ENCODE data around the gene SP5.

SP5 gene

DNA sequence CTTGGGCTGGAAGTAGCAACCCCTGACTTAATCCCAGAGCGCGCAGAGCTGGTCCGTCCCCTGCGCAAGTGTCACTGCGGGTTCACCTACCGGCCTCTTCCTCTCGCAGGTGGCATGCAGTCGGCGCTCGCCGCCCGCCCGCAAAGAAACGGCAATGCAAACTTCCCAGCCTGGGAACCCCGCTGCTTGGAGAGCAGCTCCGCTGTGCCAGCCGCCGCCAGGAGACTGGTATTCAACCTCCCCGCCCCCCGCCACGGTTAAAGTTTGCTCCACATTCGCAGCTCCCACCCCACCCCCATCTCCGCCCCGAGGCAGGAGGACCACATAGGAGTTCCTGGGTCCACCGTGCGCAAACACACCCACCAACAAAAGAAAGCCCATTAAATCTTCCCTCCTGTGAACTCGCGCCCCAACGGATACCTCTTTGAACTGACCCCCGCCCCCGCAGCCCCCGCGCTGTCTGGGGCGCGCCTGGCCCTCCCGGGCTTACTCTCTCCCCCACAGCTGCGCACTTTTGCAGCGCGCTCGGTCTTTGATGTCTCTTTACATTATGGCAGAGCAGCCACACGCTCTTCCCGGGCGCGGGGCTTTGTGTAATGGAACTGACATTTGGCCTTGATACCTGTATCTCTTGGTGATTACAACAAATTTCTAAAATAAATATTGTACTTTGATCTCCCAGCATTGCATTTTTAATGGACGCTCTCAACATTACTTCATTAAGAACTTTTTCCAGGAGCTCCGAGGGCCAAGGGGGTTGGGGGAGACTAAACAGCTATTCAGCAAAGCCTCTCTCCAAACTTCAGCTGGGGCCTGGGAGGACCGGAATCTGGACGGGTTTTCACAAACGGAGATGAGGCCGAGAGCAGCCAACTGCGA lies 3.1 kb upstream of the SP5 start:
- no peak overlapping the region for H3K27ac ChIP-seq
- TF ChIP-seq, protein P1, sequence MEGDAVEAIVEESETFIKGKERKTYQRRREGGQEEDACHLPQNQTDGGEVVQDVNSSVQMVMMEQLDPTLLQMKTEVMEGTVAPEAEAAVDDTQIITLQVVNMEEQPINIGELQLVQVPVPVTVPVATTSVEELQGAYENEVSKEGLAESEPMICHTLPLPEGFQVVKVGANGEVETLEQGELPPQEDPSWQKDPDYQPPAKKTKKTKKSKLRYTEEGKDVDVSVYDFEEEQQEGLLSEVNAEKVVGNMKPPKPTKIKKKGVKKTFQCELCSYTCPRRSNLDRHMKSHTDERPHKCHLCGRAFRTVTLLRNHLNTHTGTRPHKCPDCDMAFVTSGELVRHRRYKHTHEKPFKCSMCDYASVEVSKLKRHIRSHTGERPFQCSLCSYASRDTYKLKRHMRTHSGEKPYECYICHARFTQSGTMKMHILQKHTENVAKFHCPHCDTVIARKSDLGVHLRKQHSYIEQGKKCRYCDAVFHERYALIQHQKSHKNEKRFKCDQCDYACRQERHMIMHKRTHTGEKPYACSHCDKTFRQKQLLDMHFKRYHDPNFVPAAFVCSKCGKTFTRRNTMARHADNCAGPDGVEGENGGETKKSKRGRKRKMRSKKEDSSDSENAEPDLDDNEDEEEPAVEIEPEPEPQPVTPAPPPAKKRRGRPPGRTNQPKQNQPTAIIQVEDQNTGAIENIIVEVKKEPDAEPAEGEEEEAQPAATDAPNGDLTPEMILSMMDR (conservative IDR thresholded peaks at IDR 0.05) = no peak

DNA sequence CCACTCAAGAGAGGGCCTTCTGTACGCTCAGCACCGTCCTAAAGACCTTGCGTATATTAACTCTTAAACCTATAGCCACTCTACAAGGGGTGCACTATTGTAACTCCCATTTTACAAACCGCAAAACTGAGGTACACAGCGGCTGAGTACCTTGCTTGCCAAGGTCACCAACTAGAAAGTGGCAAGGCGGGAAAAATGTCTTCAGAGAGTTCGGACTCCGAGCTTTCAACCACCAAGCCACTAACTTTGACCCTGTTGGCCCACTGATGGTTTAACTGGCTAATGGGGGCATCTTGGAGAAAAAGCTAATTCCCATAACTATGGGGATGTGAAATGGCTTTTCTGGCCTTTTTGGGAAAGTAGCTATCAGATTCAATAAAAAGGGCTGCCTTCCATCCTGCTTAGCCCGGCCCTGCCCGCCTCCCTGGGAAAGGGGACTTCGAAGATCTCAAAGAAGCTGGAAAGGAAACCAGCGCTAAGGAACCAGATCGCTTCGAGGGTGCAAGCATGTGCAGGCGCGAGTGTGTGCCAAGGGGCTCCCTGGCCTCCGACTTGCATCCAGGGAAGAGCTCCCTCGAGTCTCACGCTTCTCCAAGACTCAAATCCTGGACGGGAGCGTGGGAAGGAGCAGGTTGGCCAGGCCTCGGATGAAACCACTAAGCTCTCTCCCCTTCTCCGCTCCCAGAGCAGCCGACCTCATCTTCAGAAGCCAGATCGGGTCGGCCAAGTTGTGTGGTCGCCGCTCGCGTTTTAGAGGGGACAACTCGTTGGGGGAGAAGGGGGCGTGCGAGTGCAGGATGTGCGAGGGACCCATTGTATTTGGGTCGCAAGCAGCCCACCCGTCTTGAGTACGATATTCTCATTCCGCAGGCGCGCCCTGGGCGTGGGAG lies 2.2 kb upstream of the SP5 start:
- TF ChIP-seq, protein P1 (conservative IDR thresholded peaks at IDR 0.05) = no peak

DNA sequence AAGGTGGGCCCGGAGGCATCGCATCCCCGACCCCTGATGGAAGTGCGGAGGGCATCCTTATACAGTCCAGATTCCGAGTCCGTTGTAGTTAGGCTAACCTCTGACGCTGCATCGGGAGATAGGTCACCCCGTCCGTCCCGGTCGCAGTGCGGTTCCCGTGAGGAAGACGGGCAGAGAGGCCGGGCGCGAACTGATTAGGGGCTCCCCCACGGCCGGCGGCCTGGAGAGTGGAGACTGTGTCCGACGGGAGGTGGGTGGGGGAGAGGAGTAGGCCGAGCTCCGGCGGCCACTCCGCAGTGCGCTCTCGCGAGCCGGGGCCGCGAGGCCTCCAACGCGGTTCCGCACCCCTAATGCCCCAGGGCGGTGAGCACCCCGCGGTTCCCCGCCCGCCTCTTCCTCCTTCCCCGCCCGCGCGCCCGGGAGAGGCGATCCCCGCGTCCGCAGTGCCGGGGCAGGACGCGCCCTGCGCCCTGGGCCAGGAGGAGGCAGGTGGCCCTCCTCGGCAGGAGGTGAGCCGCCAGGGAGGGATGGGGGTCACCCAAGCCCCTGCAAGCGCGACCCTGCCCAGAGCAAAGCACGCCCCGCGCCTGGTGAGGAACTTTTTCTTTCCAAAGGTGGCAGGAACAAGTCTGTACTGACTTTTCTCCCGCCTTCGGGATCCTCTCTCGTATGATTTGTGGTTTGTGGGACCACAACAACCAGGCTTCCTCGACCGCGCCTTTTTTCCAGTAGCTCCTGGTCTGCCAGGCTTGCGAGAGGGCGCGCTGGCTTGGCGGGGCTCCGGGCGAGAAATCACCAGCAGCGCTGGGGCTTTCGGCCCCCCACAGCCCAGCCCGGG lies 1.4 kb upstream of the SP5 start:
- TF ChIP-seq, protein P1 (conservative IDR thresholded peaks at IDR 0.05) = no peak
- peak overlapping the region; percentile 60; the same call in 1 of the 2 replicates for H3K27ac ChIP-seq

More for the DNA sequence above, 2.2 kb upstream of the SP5 start:
- no peak overlapping the region for H3K27ac ChIP-seq

DNA sequence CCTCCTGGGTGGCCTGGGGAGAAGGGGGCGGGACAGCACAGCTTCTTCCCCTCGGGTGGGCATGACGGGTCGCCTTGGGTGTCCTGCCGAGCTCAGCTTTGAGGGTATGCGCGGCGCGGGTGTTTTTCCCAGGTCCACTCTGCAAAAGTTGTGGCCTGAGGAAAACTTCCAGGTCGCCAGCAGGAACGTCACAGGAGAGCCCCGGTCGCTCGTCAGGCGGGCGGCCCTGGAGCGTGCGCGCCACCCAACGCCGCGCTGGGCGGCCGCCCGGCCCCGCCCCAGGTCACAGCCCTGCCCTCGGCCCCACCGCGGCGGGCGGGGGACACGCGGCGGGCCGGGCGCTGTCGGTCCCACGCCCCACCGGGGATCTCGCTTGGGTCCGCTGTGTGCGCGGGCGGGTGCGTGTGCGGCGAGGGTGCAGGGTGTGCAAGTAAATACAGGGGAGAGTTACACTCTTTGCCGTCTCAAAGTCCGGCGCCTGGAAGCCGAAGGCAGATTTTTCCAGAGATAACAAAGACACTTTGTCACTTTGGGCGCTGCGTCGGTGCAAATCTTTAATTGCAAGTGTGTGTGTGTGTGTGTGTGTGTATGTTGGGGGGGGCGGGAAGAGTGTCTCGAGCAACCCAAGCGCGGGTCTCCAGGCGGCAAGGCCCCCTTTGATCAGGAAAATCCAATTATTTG lies 616 bp upstream of the SP5 start:
- peak overlapping the region; percentile 60 for H3K27ac ChIP-seq
- TF ChIP-seq, protein P1 (conservative IDR thresholded peaks at IDR 0.05) = no peak

DNA sequence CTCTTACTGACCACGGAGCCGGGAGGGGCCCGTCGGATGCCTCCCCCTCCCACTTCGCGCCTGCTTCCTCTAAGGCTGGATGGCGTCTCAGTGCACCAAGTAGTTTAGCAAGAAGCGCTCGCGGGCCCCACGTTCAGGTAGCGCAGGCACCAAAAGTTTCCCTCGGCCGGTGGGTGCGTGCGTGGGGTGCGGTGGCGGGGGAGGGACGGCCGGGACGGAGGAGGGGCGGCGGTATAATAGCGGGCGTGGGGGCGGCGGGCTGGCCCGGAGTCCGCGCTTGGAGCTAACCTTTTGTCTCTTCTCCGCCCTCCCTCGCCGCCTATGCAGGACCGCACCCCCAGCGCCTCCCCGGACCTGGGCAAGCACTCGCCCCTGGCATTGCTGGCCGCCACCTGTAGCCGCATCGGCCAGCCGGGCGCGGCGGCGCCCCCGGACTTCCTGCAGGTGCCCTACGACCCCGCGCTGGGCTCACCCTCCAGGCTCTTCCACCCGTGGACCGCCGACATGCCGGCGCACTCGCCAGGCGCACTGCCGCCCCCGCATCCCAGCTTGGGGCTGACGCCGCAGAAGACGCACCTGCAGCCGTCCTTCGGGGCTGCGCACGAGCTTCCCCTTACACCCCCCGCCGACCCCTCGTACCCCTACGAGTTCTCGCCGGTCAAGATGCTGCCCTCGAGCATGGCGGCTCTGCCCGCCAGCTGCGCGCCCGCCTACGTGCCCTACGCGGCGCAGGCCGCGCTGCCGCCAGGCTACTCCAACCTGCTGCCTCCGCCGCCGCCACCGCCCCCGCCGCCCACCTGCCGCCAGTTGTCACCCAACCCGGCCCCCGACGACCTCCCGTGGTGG lies 1.0 kb downstream of the SP5 start:
- no peak overlapping the region for H3K27ac ChIP-seq

More for the DNA sequence above, 1.0 kb downstream of the SP5 start:
- TF ChIP-seq, protein P1 (conservative IDR thresholded peaks at IDR 0.05) = no peak
